GM13977 (cell line): ENCODE results near the gene CDC37.

ENCODE experiments used
- DNase-seq: peaks from one replicate; pipeline ENCODE4 v3.0.0; 2012; ENCODE audit warnings: low spot score
- in situ Hi-C: fragments of 300-500 bp; cut with MboI; formaldehyde crosslinking; loops from one replicate; pipeline ENCODE4 v1.12.0; 2022; ENCODE audit warnings: low sequenced_read_pairs, low pct_unique_long_range_greater_than_20kb, mixed read lengths, inconsistent platforms; ENCODE audit not compliant: unreplicated experiment
- TF ChIP-seq, protein P1 (sequence below): IDR thresholded peaks from 2 replicates; pipeline ENCODE4 v1.5.1; 2012; ENCODE audit warnings: mild to moderate bottlenecking, control low read depth; ENCODE audit not compliant: insufficient read depth; ENCODE audit errors: extremely low read depth, missing control alignments

CDC37 gene

GRCh38 chr19:10427169-10427568, 23.8 kb upstream of the CDC37 start:
- DNase-seq = no peak
- in situ Hi-C loops = no loop called here
- TF ChIP-seq, protein P1, sequence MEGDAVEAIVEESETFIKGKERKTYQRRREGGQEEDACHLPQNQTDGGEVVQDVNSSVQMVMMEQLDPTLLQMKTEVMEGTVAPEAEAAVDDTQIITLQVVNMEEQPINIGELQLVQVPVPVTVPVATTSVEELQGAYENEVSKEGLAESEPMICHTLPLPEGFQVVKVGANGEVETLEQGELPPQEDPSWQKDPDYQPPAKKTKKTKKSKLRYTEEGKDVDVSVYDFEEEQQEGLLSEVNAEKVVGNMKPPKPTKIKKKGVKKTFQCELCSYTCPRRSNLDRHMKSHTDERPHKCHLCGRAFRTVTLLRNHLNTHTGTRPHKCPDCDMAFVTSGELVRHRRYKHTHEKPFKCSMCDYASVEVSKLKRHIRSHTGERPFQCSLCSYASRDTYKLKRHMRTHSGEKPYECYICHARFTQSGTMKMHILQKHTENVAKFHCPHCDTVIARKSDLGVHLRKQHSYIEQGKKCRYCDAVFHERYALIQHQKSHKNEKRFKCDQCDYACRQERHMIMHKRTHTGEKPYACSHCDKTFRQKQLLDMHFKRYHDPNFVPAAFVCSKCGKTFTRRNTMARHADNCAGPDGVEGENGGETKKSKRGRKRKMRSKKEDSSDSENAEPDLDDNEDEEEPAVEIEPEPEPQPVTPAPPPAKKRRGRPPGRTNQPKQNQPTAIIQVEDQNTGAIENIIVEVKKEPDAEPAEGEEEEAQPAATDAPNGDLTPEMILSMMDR = no peak

- DNase-seq = peak; percentile 74
- in situ Hi-C loops = no loop called here
- TF ChIP-seq, protein P1 = peak; percentile 92
Measured at GRCh38 chr19:10424011-10424637, 20.8 kb upstream of the CDC37 start.

DNA sequence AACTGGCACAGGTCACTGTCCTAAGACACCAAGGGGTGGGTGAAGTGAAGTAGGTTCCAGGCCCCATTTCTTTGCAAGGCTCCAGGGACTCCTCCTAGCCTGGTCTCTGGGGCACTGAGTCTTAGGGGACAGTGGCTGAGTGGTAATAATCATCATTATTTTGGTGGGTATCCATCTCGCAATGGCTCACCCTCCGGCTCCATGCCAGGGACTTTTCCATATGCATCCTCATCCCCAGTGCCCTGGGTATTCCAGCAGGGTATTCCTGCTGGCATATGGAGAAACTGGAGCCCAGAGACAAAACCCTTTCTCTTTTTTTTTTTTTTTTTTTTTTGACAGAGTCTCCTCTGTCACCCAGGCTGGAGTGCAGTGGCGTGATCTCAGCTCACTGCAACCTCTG, 19.5 kb upstream of the CDC37 start:
- TF ChIP-seq, protein P1 = no peak
- in situ Hi-C loops = no loop called here
- no peak for DNase-seq

DNA sequence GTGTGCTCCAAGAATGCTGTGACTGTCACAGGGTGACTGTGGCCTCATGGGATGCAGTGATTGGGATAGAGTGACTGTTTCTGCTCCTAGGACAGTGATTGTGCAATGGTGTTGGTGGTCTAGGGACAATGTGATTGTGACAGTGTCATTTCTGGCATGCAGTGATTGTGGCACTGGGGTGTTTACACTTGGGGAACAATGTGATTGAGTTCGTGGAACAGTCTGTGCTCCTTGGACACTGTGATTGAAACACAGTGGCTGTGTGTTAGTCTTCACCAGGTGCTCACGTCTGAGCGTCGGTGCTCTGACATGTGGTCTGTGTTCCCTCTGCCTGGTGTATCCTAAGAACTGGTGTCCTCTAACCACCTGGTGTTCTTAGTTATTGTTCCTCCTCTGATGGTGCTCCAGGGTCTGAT, 18.7 kb upstream of the CDC37 start:
- in situ Hi-C loops = no loop called here
- DNase-seq = no peak
- TF ChIP-seq, protein P1 = no peak

GRCh38 chr19:10421240-10422045, 18.1 kb upstream of the CDC37 start:
- TF ChIP-seq, protein P1 = no peak
- DNase-seq = no peak
- in situ Hi-C loops = no loop called here

- DNase-seq = peak; percentile 69
- TF ChIP-seq, protein P1 = peak; percentile 76
- in situ Hi-C loops = no loop called here
Measured at GRCh38 chr19:10420444-10421239, 17.3 kb upstream of the CDC37 start, which contains the start of gene PDE4A. PDE4A (plus strand) TSS chr19:10420538; CDS start chr19:10420765, 227 bp downstream.
